NCI-H1092 (cell line): Measurements from ENCODE around the gene PRDM16.

ENCODE experiments used
- DNase-seq: peaks from one replicate; lab custom pipeline; 2025; lab: John Stamatoyannopoulos, UW

Gene PRDM16

DNA sequence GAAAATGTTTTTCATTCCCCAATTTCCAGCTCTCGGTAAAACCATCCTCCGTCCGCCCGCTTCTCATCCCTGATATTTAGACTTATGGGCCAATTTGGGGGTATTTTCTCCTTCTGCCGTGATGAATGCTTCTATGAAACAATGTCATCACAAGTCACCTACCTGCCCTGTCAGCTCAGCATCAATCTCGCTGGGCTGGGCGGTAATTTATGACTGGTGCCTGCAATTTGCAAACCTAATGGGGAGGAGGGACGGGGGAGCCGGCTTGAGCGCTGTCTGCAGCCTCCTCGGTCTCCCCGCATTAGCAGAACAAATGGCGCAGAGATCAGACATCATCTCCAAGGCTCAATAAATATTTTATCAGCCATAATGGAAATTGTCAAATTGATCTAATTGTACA lies 72.1 kb downstream of the PRDM16 start:
- no peak for DNase-seq

DNA sequence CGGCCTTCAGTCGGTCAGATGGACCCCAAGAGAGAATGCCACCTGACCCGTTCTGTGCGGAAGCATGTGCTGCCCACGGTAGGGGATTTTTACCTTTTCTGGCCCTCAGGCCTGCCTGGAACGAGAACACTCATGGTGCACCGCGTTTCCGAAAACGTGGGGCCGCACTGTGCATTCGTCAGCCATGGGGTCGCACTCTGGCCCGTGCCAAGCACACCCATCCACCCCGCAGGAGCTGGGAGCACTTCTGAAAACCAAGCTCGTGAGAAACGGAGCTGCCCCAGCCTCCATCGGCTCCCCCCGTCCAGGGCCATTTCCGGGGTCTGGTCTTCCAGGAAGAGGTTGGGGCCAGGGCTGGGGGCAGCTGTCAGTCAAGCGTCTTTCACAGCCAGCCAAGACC lies 72.8 kb downstream of the PRDM16 start:
- DNase-seq = no peak

DNA sequence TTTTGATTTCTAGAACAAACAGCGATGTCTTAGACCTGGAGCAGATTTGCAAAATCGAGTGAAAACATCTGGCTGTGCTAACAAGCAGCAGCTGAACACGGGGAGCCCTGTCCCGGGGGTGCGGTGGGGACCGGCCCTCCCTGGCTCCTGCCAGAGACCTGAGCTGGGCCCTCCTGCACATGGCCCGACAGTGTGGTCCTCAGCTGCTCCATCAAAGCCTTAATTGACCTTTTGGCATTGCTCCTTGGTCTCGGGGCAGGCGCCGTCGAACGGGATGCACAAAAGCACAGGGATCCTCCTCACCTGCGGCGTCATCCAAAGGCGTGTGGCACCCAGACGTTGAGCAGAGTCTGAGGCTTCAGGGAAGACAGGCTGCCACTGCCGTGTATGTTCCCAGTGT lies 73.2 kb downstream of the PRDM16 start:
- DNase-seq = no peak

DNA sequence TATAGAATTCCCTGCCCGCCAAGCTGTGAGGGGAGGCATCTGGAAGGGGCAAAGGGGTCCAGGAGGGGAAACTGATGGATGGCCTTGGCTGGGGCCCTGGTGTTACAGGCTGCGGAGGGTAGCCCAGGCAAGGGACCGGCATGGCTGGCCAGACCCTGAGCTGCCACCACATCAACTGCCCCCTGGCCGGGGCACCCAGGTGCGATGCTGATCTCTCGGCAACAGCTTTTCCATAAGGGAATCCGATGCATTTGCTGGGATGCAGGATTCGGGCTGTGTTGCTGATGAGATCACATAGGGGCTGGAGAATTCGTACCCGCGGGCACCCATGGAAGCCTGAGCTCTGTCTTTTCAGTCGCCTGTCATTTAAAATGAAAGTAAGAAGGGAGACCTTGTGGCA lies 73.7 kb downstream of the PRDM16 start:
- no peak for DNase-seq

DNA sequence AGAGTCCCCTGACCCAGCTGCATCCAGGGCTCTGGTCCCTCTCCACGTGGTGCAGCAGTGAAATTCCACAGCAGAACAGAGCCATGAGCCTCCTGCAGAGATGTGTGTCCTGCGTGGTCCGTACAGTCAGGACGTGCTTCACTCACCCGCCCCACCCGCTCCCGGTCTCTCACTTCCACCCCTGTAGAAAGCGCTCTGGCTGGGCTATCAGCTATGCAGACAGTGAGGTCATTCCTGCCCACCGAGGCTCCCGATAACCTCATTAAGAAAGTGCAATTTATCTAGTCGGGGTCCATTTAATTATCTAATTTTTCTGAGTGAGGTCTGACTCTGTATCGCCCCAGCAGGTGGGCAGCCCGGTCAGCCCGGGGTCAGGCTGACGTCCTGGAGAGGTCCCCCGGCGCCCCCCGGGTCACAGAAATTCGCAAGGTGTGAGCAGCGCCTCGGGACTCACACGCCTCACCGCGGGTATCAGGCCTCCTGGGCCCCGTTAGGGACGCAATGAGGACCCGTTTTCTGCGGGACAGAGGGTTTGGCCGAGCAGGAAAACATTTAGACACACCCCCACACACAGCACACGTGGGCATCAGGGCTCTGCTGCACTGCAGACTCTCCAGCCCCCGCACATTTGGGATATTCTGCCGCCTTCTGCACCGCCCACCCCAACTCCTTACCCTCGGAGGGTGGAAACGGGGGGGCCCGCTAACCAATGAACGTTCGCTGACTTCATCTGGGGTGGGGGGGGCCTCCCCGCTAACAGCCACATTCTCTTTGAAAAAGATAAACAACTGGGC lies 76.7 kb downstream of the PRDM16 start:
- no peak for DNase-seq

DNA sequence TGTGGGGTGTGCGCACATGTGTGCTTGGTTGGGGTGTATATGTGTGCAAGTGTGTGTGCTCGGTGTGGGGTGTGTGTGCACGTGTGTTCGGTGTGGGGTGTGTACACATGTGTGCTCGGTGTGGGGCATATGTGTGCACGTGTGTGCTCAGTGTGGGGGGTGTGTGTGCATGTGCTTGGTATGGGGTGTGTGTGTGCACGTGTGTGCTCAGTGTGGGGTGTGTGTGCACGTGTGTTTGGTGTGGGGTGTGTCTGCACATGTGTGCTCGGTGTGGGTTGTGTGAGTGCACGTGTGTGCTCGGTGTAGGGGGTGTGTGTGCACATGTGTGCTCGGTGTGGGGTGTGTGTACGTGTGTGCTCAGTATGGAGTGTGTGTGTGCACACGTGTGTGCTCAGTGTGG lies 77.5 kb downstream of the PRDM16 start:
- DNase-seq = no peak

DNA sequence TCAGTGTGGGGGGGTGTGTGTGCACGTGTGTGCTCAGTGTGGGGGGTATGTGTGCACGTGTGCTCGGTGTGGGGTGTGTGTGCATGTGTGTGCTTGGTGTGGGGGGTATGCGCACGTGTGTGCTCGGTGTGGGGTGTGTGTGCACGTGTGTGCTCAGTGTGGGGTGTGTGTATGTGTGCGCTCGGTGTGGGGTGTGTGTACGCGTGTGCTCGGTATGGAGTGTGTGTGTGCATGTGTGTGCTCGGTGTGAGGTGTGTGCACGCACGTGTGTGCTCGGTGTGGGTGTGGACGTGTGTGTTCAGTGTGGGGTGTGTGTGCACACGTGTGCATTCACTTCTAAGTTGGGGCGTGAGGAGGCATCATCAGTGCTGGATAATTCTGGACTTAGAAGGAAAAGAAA lies 77.9 kb downstream of the PRDM16 start:
- DNase-seq = no peak

DNA sequence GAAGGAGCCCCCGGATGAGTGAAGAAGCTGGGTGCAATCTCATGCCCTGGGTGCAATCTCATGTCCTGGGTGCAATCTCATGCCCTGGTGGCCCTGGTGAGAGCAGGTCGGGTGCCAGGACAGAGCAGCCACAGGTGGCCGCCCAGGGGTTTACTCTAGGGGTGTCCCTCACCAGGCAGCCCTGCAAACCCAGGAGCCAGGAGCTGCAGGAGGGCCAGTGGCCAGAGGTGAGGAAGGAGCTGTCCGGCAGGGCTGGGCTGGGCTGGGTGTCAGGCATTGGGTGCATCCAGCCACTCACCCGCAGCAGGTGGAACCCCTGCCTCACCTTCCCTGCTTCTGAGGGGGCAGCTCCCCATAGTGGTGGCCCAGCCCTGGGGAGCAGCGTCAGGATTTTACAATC lies 79.2 kb downstream of the PRDM16 start:
- DNase-seq = no peak

DNA sequence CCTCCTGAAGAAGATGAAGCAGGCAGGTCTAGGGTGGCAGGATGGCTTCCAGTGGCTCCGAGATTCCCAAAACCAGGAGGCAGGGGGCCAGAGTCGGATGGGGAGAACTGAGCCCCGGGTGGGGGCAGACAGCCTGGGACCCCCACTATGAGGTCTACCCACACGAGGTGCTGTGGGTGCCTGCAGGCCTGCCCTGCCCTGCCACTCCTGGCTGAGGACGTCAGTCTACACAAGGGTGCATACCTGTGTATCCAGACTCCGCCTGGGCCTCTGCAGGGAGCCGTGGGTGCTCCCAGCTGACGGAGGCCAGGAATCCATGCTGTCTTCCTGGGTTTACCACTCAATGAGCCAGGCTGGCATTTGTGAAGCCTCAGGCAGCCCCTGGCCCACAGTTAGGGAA lies 80.3 kb downstream of the PRDM16 start:
- no peak for DNase-seq

DNA sequence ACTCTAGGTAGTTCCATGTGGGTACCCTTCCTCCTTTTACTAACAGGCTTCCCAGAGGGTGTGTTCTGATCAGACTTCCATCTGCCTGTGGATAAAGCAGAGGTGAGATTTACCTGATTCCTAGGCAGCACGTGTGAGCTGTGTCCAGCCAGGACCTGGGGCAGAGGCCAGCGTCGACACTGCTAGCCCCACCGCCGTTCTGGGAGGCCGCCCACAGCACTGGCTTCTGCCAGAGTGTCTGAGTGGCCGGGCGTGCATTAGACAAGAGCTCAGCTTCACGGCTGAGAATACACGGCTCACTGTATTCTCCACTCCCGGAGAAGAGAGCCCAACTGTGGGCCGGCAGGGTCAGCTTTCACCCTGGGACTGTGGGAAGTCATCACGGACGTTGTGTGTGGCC lies 82.5 kb downstream of the PRDM16 start:
- DNase-seq = no peak

DNA sequence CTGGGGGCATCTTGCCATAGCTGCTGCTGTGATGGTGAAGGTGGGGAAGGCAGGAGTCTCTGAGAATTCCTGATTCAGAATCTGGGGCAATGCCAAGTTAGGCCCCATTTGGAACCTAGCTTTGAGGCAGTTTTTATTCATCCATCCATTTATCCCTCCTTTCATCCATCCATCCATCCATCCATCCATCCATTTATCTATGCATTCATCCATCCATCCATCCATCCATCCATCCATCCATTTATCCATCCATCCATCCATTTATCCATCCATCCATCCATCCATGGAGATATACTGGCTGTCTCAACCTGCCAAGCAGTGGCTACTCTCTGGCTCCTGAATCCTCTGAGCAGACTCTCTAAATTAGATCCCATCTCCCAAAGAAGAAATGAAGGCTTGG lies 83.1 kb downstream of the PRDM16 start:
- DNase-seq = no peak

DNA sequence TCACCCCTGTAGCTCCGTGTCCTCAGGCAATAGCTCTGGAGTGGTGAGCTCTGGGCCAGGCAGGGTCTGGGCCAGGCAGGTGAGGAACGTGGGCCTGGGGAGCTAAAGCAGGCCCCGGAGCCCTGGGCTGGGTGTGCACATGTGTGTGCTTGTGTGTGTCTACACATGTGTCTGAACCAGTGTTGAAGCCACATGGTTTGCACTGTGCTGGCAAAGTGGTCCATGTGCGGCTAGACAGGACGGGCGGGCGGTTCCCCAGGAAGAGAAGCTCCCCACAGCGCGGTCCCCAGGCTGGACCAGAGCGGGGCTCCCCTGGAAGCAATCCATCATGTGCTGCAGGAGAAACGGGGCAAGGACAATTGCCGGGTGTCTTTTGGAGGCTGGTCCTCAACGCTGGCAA lies 84.2 kb downstream of the PRDM16 start:
- DNase-seq = no peak

DNA sequence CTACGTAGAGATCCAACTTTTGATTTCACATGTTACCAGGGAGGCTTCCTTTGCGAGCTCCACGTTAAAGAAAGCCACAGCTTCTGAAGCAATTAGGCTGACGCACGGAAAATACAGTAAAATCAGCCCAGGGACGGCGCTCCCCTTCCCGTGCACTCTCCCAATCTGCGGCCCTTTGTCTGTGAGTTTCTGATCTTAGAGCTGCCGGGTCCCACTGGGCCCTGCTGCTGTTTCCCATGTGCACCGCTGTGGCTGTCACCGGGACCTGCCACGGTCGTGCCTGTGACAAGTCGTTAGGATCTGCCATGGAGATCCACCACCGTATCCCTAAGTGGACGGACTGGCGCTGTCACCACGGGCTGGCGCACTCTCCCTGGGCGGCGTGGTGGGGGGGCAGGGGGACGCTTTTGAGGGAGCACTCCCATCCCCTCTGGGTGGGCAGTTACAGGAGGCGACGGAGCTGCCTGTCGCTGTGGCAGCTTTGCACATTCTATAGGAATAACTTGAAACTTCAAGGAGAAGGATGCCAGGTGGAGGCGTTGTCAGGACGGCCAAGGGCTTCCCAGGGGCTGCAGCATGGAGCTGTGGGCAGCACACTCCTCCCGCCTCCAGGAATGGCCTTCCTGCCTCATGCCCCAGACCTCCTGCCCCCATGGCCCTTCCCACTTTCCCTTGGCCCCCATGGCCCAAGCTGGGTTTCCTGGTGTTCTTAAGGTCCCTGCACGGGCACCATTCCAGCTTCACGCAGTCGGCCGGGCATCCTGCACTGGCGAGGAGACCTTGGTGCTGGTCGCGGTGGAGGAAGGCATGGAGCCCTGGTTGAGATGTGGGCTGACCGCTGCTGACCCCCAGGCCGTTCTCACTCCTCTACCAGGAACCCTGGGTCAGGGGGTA lies 85.1 kb downstream of the PRDM16 start:
- DNase-seq = no peak

DNA sequence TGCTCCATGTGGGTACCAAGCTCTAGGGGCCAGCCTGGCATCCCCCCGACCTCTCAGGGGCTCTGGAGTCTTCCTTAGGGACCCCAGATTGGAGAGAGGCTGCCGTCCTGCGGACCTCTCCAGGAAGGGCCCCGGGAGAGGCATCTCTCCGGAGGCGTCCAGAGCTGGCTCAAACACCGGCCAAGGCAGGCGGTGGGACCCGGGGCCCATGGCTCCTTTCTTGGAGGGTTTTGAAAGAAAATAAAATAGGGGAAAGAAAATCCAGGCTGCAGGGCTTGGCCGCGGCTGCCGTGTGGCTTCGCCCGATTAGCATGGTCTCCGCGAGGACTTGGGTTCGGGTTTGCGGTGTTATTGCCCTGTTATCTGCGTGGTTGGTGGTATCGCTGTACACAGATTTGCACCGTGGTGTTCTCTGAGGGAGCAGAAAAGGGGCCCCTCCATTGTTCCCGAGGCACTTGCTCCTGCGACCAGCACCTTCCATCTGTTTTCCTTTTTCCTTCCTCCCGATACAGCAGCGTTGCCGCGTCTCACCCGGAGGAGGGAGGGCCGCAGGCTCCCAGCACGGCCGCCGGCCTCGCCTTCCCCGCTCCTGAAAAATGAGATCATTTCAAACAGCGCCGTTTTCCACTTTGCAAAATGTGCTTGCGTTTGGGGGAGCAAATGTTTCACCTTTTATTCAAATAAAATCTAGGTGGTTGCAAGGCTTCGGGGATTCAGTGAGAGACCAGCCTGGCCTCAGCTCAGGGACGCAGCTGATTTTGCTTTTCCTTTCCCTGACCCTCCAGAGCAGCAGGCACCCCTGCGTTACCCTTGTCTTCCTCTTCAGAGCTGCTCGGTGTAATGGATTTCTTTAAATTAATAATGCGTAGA lies 86.3 kb downstream of the PRDM16 start:
- DNase-seq = no peak

DNA sequence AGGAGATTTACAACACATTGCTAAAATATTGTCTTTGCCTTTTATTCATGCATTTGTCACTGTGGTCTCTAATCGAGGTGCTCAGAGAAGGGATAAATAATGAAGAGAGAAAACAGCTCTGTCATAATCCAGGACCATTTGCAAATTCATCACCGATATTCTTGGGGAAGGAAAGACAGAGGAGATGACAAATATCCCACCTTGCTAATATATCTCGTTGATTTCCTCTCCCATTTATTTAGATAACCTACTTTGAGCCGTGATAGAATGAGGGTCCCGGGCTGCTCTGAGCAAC lies 86.9 kb downstream of the PRDM16 start:
- no peak for DNase-seq

DNA sequence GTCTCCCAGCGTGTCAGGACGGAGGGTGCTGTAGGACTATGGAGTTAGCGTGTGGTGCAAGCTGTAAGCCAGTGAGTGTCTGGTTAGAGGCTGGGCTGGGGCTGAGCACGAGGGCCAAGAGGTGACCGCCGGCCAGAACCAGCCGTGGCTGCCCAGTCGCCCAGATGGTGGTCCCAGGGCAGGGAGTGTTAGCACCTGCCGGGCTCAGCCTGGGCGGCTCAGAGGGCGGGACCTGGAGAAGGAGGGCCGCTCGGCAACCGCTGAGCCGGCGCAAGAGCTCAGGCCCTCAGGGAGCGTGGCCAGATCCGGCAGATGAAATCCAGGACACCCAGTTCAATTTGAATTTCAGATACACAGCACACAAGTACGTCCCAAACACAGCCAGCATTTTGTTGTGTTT lies 87.9 kb downstream of the PRDM16 start:
- DNase-seq = no peak

DNA sequence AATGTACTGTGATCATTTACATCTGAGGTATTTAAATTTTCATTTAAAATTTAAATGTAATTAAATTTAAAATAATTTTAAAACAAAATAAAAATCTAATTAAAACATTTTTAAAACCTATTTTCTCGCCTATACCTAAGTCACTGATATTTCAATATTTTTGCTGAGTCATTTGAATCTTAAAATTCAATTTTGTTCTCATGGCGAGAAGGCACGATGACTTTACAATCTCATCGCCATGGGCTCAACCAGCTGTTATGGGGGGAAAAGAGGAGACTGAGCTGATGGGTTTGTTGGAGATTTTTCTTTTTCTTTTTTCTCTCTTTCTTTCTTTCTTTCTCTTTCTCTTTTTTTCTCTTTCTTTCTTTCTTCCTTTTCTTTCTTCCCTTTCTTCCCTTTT lies 89.3 kb downstream of the PRDM16 start:
- DNase-seq = no peak

DNA sequence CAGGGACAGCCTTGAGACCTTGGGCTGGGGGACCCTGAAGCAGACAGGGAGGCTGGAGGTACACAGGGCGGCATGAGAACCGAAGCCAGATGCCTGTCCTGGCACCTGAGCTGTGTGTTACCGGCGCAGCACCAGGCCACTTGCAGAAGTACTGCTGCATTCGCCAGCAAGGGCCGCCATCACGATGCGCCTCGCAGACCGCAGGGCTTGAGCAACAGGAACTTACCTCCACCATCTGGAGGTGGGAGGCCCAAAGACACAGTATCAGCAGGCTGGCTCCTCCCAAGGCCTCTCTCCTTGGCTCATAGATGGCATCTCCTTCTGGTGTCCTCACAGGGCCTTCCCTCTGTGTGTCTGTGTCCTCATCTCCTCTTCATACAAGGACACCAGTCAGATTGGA lies 90.1 kb downstream of the PRDM16 start:
- DNase-seq = no peak

DNA sequence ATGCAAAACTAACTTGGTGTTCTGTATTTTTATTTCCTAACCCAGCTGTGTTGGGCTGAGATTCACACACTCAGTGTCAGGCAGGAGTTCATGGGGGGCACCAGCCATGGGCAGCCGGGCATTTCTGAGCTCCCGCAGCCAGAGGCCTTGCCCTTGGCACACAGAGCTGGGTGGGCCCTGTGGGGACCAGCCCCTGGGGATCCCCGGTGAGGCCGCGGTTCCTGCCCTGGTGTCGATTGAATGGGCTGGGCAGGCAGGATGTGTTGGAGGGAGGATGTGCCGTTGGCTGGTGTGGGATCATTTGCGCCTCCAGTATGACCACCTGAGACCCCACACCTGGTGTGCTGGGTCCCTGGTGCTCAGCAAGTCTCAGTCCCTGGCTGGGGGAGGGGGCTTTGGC lies 91.0 kb downstream of the PRDM16 start:
- DNase-seq = no peak

DNA sequence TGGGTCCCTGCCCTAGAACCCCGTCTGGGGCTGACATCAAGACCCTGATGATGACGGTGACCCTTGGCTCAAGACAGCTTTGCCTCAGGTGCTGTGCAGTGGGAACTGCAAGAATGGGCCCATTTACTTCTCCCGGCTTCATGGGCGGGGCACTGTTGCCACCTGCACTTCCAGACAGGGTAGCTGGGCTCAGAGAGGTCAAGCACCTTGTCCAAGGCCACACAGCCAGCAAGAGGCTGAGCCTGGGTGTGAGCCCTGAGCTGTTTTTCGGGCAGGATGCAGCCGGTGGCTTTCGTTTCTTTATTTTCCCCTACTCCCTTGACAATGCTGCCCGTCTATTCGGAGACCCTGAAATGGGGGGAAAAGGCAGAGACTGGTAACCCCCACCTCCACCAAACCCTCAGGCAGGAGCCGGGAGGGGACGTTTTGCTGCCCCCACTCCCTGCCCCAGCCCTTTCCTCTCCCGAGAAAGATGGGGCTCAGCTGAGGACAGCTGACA lies 91.7 kb downstream of the PRDM16 start:
- no peak for DNase-seq

DNA sequence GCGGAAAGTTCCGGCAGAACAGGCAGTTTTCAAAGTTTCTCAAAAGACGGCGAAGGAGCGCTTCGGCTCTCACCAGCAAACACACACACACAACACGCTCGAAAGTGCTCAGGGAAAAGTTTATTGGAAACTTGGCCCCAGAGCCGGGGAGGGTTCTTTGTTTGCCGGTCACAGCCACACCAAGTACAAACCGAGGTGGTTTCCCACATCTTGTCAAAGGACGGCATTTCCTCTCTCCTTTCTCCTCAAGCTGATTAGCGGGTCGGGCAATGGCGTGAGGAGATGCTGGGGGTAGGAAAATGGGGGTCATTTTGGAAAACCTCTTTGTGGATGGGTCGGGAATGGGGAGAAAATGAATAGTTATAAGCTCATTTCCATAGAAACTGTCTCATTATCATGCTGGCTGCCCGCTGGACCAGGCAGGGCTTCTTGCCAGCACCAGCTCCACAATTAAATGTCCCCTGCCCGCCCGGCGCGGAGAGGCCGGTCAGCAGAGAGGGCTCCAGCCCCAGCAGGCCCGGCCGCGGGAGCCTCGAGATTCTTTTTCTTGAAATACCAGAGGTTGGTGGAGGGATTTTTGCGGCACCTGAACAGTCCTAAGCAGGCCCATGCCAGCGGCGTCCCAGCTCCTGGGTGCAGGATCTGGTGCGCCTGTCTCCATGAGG lies 92.3 kb downstream of the PRDM16 start:
- DNase-seq = no peak

DNA sequence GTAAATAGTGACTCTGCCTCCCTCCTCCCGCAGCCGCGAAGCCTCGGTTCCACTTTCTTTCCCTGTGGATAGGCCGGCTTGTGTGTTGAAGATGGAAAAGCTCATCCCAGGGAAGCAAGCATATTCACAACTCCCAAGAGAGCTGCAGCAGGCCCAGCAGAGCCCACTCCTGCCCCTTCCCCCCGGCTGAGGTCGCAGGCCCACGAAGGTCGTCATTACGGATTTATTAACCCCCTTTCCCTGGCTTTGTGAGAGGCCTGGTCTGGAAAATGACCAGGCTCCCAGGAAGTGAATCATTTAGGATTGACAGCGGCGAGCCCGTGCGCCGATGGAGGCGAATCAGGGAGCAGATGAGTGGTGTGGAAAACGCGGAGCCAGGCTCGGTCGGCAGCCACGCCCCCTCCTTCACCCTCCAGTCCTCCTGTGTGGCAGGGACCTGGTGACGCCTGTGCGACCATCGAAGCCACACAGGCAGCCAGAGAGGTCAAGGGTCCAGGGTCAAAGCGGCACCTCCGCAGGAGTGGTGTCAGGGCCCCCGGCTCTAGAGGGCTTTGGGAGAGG lies 93.4 kb downstream of the PRDM16 start:
- DNase-seq = no peak
